Thyroid gland (tissue), 4 donors: ENCODE data around the gene GPRC5A. TPM values are rescaled to one million over a fixed set of nuclear protein-coding genes. Genes with fewer than 3 reads are reported as not detected.

Experiments used
- DNase-seq, 2 donors: peaks; one replicate each; pipeline ENCODE4 v3.0.0-alpha.2; 2019
- H3K27ac ChIP-seq, 3 donors: fragments of 200-600 bp; sonication (generic); 1 replicate in 2 of 3; 2 replicates in 1 of 3; pipeline ENCODE4 v1.5.1; 2016 to 2019; ENCODE audit warnings: mild to moderate bottlenecking in 1 of 3, moderate library complexity in 1 of 3
- H3K27me3 ChIP-seq: fragments of 200-600 bp; sonication (generic); one replicate; pipeline ENCODE4 v1.5.1; 2019
- H3K36me3 ChIP-seq, 2 donors: fragments of 200-600 bp; sonication (generic); one replicate each; pipeline ENCODE4 v1.5.1; 2016 to 2019
- H3K4me1 ChIP-seq, 2 donors: fragments of 200-600 bp; sonication (generic); one replicate each; pipeline ENCODE4 v1.5.1; 2017 to 2019
- H3K4me3 ChIP-seq, 3 donors: fragments of 200-600 bp; sonication (generic); replicated peaks in 1 of 3; 1 replicate in 2 of 3; 2 replicates in 1 of 3; pipeline ENCODE4 v1.5.1; 2016; ENCODE audit warnings: mild to moderate bottlenecking in 1 of 3
- H3K9me3 ChIP-seq: fragments of 200-600 bp; sonication (generic); one replicate; pipeline ENCODE4 v1.5.1; 2017
- CTCF ChIP-seq, 6 experiments: fragments of 200-600 bp in 3 of 6; fragments of 450-650 bp in 3 of 6; sonication (generic) in 3 of 6; IDR thresholded peaks; one replicate each; pipeline ENCODE4 v1.5.1; 2016 to 2019; ENCODE audit warnings: antibody characterized with exemption in 6 of 6, mild to moderate bottlenecking in 2 of 6, inconsistent platforms in 1 of 6, moderate library complexity in 1 of 6
- POLR2A ChIP-seq, 2 donors: fragments of 450-650 bp; IDR thresholded peaks; one replicate each; pipeline ENCODE4 v1.6.1; 2017; ENCODE audit warnings: antibody characterized with exemption in 2 of 2, mild to moderate bottlenecking in 2 of 2, moderate library complexity in 1 of 2
- WGBS, 2 donors: methylation state at CpG; one replicate each; pipeline ENCODE4 v1.1.5; 2017; 5-methylcytosine and 5-hydroxymethylcytosine counted together
- intact Hi-C: fragments of 100-400 bp; cut with DNase I; formaldehyde crosslinking; loops from one replicate; pipeline ENCODE4 v1.15.1; 2023
- total RNA-seq, 4 donors: library from RNA; depleted of rRNA; stranded (reverse); fragments of >200 nt; gene quantifications; one replicate each; pipeline ENCODE4 v1.2.3, GENCODE V29; 2016

The GPRC5A gene
- total RNA-seq, 4 donors from 2014 or later, result 107 to 207 (median 128) TPM

- 88 to 94% methylated on average over 6 of the region's 6 CpGs for WGBS, 2 donors
- H3K27me3 ChIP-seq, result no peaks in the 10 kb centered on the region
- TF ChIP-seq CTCF (IDR thresholded peaks at IDR 0.05) (no peak), POLR2A (IDR thresholded peaks at IDR 0.05) (no peak)
These were observed 10.8 kb upstream of the GPRC5A start for GRCh38 chr12:12880537-12880936.

GRCh38 chr12:12881151-12881909 lies 10.0 kb upstream of the GPRC5A start:
- Histone ChIP-seq H3K9me3 (no peaks in the 10 kb centered on the region), H3K4me1 (peaks cover 5 to 11% of the 10 kb centered on the region in 2 donors), H3K27me3 (no peaks in the 10 kb centered on the region), H3K27ac (no peak overlapping the region), H3K36me3 (no peaks in the 10 kb centered on the region), H3K4me3 (no peak overlapping the region)
- DNase-seq, result no peak
- intact Hi-C loops, result loop anchor here (10.0 kb wide), 1 partner anchor 97 kb away; the partner anchor contains the start of gene APOLD1
- 83% methylated on average over 11 of the region's 11 CpGs for WGBS, 2 donors
- TF ChIP-seq CTCF (IDR thresholded peaks at IDR 0.05) (no peak), POLR2A (IDR thresholded peaks at IDR 0.05) (no peak)

More at GRCh38 chr12:12880537-12880936, 10.8 kb upstream of the GPRC5A start:
- Histone ChIP-seq H3K27ac (no peak overlapping the region), H3K4me3 (no peak overlapping the region), H3K4me1 (peaks cover 1 to 7% of the 10 kb centered on the region in 2 donors), H3K9me3 (no peaks in the 10 kb centered on the region), H3K36me3 (no peaks in the 10 kb centered on the region)
- intact Hi-C loops, result loop anchor here (10.0 kb wide), 1 partner anchor 96 kb away; the partner anchor contains the start of gene APOLD1
- DNase-seq, result no peak

GRCh38 chr12:12882288-12882687 lies 9.1 kb upstream of the GPRC5A start:
- no peaks in the 10 kb centered on the region for H3K9me3 ChIP-seq
- no peaks in the 10 kb centered on the region for H3K27me3 ChIP-seq
- H3K4me1 ChIP-seq, result peaks cover 5 to 16% of the 10 kb centered on the region in 2 donors
- H3K36me3 ChIP-seq, result no peaks in the 10 kb centered on the region
- WGBS, 2 donors, result 97 to 100% methylated on average over 5 of the region's 5 CpGs
- H3K4me3 ChIP-seq, result no peak overlapping the region
- DNase-seq, result no peak
- intact Hi-C loops, result loop anchor here (10.0 kb wide), 1 partner anchor 97 kb away; the partner anchor contains the start of gene APOLD1
- H3K27ac ChIP-seq, result no peak overlapping the region
- TF ChIP-seq CTCF (IDR thresholded peaks at IDR 0.05) (no peak), POLR2A (IDR thresholded peaks at IDR 0.05) (no peak)

- H3K27me3 ChIP-seq, result no peaks in the 10 kb centered on the region
- H3K9me3 ChIP-seq, result no peaks in the 10 kb centered on the region
- H3K36me3 ChIP-seq, result no peaks in the 10 kb centered on the region
- TF ChIP-seq POLR2A (IDR thresholded peaks at IDR 0.05) (no peak), CTCF (IDR thresholded peaks at IDR 0.05) (no peak)
- intact Hi-C loops, result loop anchor here (10.0 kb wide), 1 partner anchor 99 kb away; the partner anchor contains the start of gene APOLD1
- DNase-seq, result no peak
- no peak overlapping the region for H3K4me3 ChIP-seq
- 88 to 94% methylated on average over 6 of the region's 6 CpGs for WGBS, 2 donors
- peak overlapping the region in 2 of 3 donors; percentile 3 to 27 for H3K27ac ChIP-seq
- peaks cover 5 to 16% of the 10 kb centered on the region in 2 donors for H3K4me1 ChIP-seq
These were observed 7.9 kb upstream of the GPRC5A start for GRCh38 chr12:12883369-12884001.
